IPS-15b (cell line): ENCODE results near the gene OPRM1.
"Not testable (repeated sequence)": the region's sequence is repeated elsewhere in the genome, so short reads cannot be mapped to it uniquely, and the experiment has no call there.

Experiments used
- H3K27me3 ChIP-seq: one replicate; pipeline ENCODE4 v1.6.1; 2013; ENCODE audit warnings: low read length; ENCODE audit not compliant: control insufficient read depth, insufficient read depth
- H3K36me3 ChIP-seq: one replicate; pipeline ENCODE4 v1.6.1; 2013; ENCODE audit warnings: low read length; ENCODE audit not compliant: control insufficient read depth, insufficient read depth
- H3K4me1 ChIP-seq: one replicate; pipeline ENCODE4 v1.6.1; 2013; ENCODE audit warnings: mild to moderate bottlenecking, low read length; ENCODE audit not compliant: control insufficient read depth, insufficient read depth
- H3K4me3 ChIP-seq: one replicate; pipeline ENCODE4 v1.5.1; 2013; ENCODE audit warnings: low read depth, low read length
- H3K9ac ChIP-seq: one replicate; pipeline ENCODE4 v1.6.1; 2013; ENCODE audit warnings: low read depth, mild to moderate bottlenecking, low read length
- H3K9me3 ChIP-seq: one replicate; pipeline ENCODE4 v1.6.1; 2013; ENCODE audit warnings: mild to moderate bottlenecking, low read length; ENCODE audit not compliant: control insufficient read depth, insufficient read depth

Gene OPRM1

DNA sequence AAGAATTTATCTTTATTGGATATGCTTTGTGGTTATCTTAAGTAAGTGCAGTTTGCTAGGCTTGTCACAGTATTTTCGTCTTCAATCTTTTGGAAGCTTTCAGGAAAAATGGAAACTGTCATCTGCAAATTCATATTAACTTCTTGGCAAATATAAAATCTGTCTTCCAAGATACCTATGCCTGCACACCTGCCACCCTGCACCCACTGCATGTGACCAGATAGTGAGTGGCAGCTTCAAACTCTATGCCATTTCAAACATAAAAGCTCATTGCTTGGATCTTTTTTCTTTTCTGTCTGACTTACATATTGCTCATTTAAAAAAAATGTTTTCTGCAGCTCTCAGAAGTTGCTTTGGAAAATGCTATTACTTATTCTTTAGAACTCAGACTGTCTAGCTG is 14.1 kb downstream of the OPRM1 start:
- Histone ChIP-seq H3K9ac (no peak overlapping the region), H3K4me3 (no peak overlapping the region), H3K36me3 (no peaks in the 10 kb centered on the region), H3K4me1 (no peaks in the 10 kb centered on the region), H3K27me3 (no peaks in the 10 kb centered on the region), H3K9me3 (no peaks in the 10 kb centered on the region)

DNA sequence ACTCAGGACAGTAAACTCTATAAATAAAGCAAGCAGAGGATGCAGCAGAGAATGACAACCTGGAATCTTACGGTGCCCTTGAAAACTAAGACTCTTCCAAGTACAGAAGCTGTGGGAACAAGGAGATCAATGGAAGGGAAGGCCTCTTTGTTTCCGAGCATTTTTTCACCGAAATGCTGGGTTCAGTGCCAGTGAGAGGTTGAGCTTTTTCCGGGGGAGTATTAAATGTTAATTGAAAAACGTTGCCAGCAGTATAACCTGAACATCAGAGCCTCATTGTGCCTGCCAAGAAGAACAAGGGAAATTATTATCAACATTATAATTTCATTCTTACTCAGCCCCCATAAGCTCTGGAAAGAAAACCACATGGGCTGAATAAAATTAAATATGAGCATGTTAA is 17.5 kb downstream of the OPRM1 start:
- Histone ChIP-seq H3K36me3 (no peaks in the 10 kb centered on the region), H3K9ac (no peak overlapping the region), H3K4me1 (no peaks in the 10 kb centered on the region), H3K9me3 (no peaks in the 10 kb centered on the region), H3K4me3 (no peak overlapping the region), H3K27me3 (no peaks in the 10 kb centered on the region)

DNA sequence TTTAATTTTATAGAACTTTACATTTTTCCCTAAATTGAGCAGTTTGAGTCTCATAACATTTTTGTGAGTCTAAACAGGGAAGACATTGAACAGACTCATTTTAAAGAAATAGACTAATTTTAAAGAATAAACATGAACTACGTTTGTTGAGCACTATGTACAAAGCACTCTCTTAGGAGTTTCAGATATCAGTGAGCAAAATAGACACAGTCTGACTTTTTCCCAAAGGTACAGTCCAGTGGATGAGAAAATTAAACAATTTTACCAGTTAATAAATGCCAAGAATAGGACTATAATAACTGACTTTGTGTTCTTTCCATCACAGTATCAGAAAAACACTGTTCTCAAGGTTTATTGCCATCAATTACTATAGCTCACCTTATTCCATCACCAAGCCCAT is 18.1 kb downstream of the OPRM1 start:
- no peaks in the 10 kb centered on the region for H3K4me1 ChIP-seq
- no peaks in the 10 kb centered on the region for H3K27me3 ChIP-seq
- no peaks in the 10 kb centered on the region for H3K36me3 ChIP-seq
- H3K9me3 ChIP-seq: no peaks in the 10 kb centered on the region
- H3K4me3 ChIP-seq: no peak overlapping the region
- no peak overlapping the region for H3K9ac ChIP-seq

DNA sequence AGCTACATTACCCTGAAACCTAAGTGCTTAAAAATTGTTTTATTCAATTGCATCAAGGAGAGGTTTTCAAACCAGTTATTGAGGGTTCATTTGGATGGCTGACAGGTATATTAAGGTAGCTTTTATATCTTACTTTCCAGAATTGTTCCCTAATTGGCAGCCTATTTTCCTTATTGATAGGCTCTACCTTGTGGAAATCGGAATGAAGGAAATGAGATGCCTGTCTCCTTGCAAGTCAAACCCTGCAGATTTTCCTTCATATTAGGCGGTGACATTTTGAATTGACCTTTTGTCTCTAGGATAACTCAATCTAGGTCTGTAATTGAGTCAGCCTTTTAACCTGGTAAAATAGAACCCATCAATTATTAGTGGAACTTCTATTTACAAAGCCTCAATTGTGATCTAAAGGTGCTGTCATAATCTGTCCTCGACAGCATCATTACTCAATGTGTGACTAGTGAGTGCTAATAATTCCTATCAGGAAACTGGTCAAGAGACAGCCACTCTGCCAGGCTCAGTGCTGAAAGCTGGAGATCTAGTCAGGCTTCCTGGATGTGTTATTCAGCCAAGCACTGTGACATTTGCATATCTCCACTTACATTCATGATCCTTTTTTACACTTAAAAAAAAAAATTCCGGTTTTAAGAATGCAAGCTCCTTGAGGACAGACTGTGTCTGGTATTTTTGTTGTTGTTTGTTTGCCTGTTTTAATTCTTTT is 20.1 kb downstream of the OPRM1 start:
- Histone ChIP-seq H3K4me3 (no peak overlapping the region), H3K4me1 (no peaks in the 10 kb centered on the region), H3K27me3 (no peaks in the 10 kb centered on the region), H3K9me3 (no peaks in the 10 kb centered on the region), H3K36me3 (no peaks in the 10 kb centered on the region), H3K9ac (no peak overlapping the region)

DNA sequence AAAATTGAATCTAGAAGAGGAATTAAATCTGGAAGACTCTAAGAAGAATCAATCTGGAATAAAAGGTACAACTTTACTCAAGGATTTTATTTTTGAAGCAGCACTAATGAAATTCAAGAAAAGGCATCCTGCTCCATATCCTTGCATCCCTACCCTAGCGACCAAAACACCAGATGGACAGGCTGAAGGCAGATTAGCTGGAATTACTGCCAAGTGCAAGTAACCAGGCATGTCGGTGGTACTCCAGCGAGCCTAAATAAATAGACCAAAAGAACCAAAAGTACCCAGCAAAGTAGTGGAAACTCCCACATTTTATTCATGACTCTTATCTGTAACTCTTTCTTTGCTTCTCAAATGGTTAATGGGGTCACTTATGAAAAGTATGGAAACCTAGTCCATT is 21.0 kb downstream of the OPRM1 start:
- Histone ChIP-seq H3K9me3 (no peaks in the 10 kb centered on the region), H3K9ac (no peak overlapping the region), H3K4me3 (no peak overlapping the region), H3K4me1 (no peaks in the 10 kb centered on the region), H3K27me3 (no peaks in the 10 kb centered on the region), H3K36me3 (no peaks in the 10 kb centered on the region)

DNA sequence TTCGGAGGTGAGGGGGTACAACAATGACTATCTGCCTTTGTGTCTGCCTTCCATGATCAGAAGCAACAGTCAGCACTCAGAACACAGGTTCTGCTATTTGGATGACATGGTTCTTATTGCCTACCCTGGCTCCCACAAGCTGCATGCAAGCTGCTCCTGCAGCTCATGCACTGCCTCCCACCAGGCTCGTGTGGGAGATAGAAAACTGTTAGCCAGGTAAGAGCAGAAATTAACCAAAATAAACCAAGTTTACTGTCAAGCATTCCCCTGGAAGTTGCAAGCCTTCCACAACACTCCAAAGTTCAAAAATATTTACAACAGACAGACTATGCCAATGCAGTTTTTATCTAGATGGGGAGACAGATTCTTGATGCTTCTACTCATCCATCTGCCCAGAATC is 31.0 kb downstream of the OPRM1 start:
- Histone ChIP-seq H3K36me3 (no peaks in the 10 kb centered on the region), H3K9ac (no peak overlapping the region)

DNA sequence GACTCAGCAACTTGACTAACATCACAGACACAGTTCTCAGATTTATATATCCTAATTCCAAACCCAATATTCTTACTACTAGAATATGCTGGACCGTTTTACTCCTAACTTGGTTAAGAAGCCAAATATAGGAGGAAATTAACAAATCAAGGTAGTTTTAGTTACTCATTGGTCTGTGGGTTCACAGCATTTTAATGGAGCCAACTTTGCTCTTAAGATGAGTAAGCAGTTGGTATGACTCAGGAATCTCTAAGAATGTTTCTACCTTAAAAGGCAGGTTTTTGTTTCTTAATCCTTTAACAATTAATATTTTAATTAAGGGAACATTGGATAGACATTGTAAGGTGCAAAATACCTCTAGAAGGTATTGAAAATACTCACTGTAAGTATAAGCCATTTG is 31.6 kb downstream of the OPRM1 start:
- no peak overlapping the region for H3K4me3 ChIP-seq
- H3K4me1 ChIP-seq: no peaks in the 10 kb centered on the region
- H3K36me3 ChIP-seq: no peaks in the 10 kb centered on the region
- no peak overlapping the region for H3K9ac ChIP-seq
- no peaks in the 10 kb centered on the region for H3K27me3 ChIP-seq
- H3K9me3 ChIP-seq: no peaks in the 10 kb centered on the region

More for the DNA sequence above, 31.0 kb downstream of the OPRM1 start:
- H3K9me3 ChIP-seq: no peaks in the 10 kb centered on the region
- H3K4me1 ChIP-seq: no peaks in the 10 kb centered on the region
- no peaks in the 10 kb centered on the region for H3K27me3 ChIP-seq
- H3K4me3 ChIP-seq: no peak overlapping the region

DNA sequence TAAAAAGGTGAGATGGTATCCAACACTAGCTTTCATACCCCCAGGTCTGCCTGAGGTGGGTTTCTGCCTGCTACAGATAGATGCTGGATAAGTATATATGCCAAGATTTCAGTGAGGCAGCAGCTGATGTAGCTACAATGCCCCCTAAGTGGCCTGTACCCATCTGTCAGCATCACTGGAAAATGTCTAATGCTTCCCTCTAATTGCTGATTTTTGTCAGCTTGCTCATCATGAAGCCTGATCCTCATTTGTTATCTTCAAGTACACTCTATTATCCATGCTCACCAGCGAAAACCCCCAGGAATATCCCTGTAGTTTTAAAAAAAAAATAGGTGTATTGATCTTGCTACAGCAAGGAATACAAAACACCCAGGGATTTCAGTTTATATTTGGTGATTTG is 32.2 kb downstream of the OPRM1 start:
- H3K4me3 ChIP-seq: no peak overlapping the region
- H3K36me3 ChIP-seq: no peaks in the 10 kb centered on the region
- no peaks in the 10 kb centered on the region for H3K4me1 ChIP-seq
- no peak overlapping the region for H3K9ac ChIP-seq
- H3K27me3 ChIP-seq: no peaks in the 10 kb centered on the region
- H3K9me3 ChIP-seq: no peaks in the 10 kb centered on the region

DNA sequence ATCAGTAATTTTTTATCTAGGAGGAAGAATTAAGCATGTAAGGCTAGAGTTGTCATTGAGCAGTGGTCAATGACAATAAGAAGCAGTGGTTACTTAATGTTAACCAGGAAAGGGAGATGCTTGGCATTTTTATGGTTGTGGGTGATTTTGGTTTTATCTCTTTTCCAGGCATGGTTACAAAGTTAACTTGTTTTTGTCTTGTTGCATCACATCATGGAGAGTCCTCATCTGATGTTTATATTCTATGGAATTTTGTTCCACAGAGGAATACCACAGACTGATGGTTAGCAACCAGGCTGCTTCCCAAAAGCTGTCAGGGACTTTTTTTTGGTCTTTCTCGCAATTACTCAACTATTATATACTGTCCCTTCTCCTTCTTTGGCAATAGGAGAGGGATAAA is 32.7 kb downstream of the OPRM1 start:
- Histone ChIP-seq H3K27me3 (no peaks in the 10 kb centered on the region), H3K36me3 (no peaks in the 10 kb centered on the region), H3K4me3 (no peak overlapping the region), H3K9ac (no peak overlapping the region), H3K9me3 (no peaks in the 10 kb centered on the region), H3K4me1 (no peaks in the 10 kb centered on the region)

DNA sequence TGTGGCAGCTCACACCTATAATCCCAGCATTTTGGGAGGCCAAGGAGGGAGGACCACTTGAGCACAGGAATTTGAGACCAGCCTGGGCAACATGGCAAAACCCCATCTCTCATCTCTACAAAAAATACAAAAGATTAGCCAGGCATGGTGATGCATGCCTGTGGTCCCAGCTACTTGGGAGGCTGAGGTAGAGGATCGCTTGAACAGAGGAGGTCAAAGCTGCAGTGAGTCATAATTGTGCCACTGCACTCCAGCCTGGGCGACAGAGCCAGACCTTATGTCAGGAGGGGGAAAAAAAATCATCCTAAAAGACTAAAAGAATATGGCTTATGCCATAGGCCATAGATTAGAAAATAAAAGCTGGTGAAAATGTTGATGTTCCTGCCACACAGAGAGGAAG is 39.6 kb downstream of the OPRM1 start:
- not testable (repeated sequence) for H3K27me3 ChIP-seq, H3K4me3 ChIP-seq, H3K9ac ChIP-seq, H3K36me3 ChIP-seq, H3K4me1 ChIP-seq, H3K9me3 ChIP-seq

DNA sequence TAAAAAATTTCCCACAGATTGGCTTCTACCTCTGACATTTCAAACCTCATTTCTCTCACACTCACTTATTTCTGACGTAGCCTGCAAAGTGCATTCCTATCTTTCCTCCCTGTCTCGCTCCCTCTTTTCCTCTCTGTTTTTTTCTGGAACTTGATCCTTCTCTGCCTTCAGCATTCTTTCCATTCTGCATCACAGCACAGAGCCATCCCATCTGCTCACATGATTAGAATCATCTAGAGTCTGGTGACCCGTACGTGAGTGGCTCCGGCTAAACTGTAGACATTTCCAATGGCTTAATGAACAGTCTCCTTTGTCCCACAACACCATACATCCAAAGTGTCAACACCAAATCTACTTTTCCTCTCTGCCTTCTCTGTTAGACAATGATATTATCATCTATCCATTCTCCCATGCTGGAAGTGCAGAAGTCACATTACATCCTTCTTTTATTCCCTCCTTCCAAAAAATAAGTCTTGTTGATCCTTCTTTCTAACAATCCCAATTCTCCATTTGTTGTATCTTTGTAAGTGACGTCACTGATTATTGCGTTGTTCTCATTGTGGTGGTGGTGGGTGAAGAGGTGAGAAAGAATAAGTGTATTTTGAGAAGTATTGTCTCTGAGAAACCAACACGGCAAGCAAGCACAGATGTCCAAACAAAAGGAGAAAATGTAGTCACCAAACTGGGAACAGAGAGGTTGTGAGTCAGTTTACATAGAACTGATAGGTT is 41.6 kb downstream of the OPRM1 start:
- Histone ChIP-seq H3K9ac (no peak overlapping the region), H3K36me3 (no peaks in the 10 kb centered on the region)

DNA sequence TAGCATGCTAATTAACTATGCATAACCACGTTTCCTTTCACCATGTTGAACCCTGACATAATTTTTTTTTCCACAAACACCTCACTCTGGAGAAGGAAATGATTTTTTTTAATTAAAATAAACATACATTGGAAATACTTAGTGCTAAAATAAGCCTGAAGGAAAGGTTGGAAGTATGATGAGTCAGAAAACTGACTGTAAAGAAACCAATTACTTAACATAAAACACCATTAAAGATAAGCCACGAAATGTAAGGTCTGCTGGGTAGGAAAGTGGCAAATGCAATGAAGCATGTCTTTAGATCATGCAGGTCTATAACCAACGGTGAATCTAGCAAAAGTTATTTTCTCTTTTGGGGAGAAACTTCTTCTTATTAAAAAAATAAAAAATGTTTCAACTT is 47.5 kb downstream of the OPRM1 start:
- no peaks in the 10 kb centered on the region for H3K9me3 ChIP-seq
- H3K36me3 ChIP-seq: no peaks in the 10 kb centered on the region
- no peaks in the 10 kb centered on the region for H3K27me3 ChIP-seq
- no peak overlapping the region for H3K4me3 ChIP-seq
- H3K9ac ChIP-seq: no peak overlapping the region
- no peaks in the 10 kb centered on the region for H3K4me1 ChIP-seq

More for the DNA sequence above, 41.6 kb downstream of the OPRM1 start:
- Histone ChIP-seq H3K4me3 (no peak overlapping the region), H3K4me1 (no peaks in the 10 kb centered on the region), H3K9me3 (no peaks in the 10 kb centered on the region), H3K27me3 (no peaks in the 10 kb centered on the region)
